Erythroblast (primary cell): ENCODE measurements around the gene CRYBG1.

Source experiments
- GATA1 ChIP-seq: IDR thresholded peaks from 2 replicates; pipeline ENCODE4 v1.6.1; 2011; ENCODE audit warnings: low read depth, mild to moderate bottlenecking, control low read depth, low read length, moderate library complexity
- POLR2A ChIP-seq: IDR thresholded peaks from 2 replicates; pipeline ENCODE4 v1.6.1; 2011; ENCODE audit warnings: mild to moderate bottlenecking, low read length

DNA sequence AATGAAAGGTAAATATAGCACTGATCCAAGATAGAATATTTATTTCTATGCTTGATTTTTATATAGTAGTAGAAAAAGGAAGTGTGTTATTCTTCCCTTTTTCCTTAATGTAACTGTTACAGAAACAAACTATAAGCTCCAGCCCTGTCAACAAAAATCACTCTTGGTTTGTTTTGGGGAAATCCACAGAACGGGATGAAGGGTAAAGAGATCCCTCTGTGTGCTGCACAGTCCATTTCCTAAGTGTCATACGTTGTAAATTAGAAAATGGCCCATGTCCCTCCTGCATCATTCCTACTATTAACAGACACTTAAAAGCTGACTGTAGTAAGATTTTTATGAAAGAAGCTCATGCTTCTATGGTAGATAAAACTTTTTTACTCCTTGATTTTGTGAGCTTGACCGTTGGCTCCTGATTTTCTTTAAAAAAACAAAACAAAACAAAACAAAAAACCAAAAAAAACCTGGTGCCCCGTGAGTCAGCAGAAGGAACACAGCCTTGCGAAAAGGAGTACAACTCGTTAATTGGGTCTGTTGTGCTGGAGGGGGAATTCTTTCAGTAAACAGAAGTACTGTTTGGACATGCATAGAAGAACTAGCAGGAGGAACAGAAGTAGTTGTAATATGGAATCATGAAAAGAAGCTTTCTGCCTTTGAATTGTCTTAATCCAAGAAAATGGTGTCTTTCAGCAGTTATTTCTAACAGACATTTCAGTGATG lies 201.3 kb downstream of the CRYBG1 start:
- TF ChIP-seq POLR2A: no peak
- no peak for TF ChIP-seq GATA1
